H1 (cell line): ENCODE measurements around the gene ANKRD24.

Source experiments
- CHD2 ChIP-seq: IDR thresholded peaks from 2 replicates; pipeline ENCODE4 v1.6.1; 2012; ENCODE audit warnings: low read length, improper control_type of control experiment
- EZH2 ChIP-seq: fragments of 200-600 bp; sonication (generic); IDR thresholded peaks from 2 replicates; pipeline ENCODE4 v1.7.1; 2012; ENCODE audit warnings: low read depth, mild to moderate bottlenecking, moderate library complexity, low read length, inconsistent platforms; ENCODE audit not compliant: severe bottlenecking
- RNF2 ChIP-seq: fragments of 200-900, 300-1000 bp; sonication (generic); IDR thresholded peaks from 2 replicates; pipeline ENCODE4 v1.7.1; 2016; ENCODE audit warnings: borderline replicate concordance, low read depth, mild to moderate bottlenecking, antibody characterized with exemption, low read length; ENCODE audit not compliant: poor library complexity, severe bottlenecking; ENCODE audit errors: missing control alignments
- SIN3A ChIP-seq, 2 experiments: IDR thresholded peaks in 1 of 2; conservative IDR thresholded peaks in 1 of 2; 2 replicates each; pipeline ENCODE4 v1.6.1; 2011 to 2012; ENCODE audit warnings: low read length in 2 of 2, improper control_type of control experiment in 1 of 2, low read depth in 1 of 2, mild to moderate bottlenecking in 1 of 2
- SP2 ChIP-seq: IDR thresholded peaks from 2 replicates; pipeline ENCODE4 v1.6.1; 2012; ENCODE audit warnings: mild to moderate bottlenecking, low read length, inconsistent platforms
- ZNF274 ChIP-seq: IDR thresholded peaks from 2 replicates; pipeline ENCODE4 v1.7.0; 2012; ENCODE audit warnings: low read length, borderline replicate concordance; ENCODE audit errors: extremely low read depth
- TF ChIP-seq, protein P1 (sequence below), 3 experiments: IDR thresholded peaks; 1 replicate in 2 of 3; 2 replicates in 1 of 3; pipeline versions ENCODE4 v1.5.1 to v1.6.1; 2011; ENCODE audit warnings: low read length in 3 of 3, mild to moderate bottlenecking in 3 of 3, inconsistent platforms in 2 of 3, low read depth in 1 of 3, moderate library complexity in 1 of 3; ENCODE audit not compliant: insufficient read depth in 1 of 3; ENCODE audit errors: control extremely low read depth in 1 of 3

DNA sequence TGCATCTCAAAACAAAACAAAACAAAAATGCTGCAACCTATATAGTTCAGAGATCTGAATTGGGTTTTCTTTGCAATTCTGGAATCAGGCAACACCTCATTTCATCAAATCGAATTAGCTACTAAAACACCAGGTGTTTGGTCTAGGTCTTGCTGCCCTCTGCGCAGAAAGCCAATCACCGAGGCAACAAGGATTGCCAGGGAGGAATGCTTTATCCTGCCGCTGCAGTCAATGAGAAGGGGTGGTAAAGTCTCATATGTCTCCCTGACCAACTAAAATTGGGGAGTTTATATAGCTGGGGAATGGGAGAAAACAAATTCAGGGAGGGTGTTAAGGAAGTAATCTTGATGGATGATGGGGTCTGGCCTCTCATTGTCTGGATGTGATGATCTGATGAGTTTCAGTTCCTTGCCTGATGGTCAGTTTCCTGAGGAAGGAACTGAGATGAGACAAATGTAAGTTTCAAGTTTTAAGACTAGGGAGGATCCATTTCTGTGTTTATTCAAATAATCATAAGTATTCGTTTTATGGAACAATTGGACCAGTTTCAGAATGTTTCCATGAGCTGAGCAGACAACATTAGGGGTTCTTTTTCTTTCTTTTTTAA, 59.4 kb downstream of the ANKRD24 start:
- no peak for TF ChIP-seq EZH2
- TF ChIP-seq CHD2: no peak
- no peak for TF ChIP-seq SIN3A (conservative IDR thresholded peaks at IDR 0.05 in 1 of 2, IDR thresholded peaks at IDR 0.05 in 1 of 2; ENCODE audit: low read depth in 1 of 2, low read length in 2 of 2)
- no peak for TF ChIP-seq RNF2
- TF ChIP-seq, protein P1, sequence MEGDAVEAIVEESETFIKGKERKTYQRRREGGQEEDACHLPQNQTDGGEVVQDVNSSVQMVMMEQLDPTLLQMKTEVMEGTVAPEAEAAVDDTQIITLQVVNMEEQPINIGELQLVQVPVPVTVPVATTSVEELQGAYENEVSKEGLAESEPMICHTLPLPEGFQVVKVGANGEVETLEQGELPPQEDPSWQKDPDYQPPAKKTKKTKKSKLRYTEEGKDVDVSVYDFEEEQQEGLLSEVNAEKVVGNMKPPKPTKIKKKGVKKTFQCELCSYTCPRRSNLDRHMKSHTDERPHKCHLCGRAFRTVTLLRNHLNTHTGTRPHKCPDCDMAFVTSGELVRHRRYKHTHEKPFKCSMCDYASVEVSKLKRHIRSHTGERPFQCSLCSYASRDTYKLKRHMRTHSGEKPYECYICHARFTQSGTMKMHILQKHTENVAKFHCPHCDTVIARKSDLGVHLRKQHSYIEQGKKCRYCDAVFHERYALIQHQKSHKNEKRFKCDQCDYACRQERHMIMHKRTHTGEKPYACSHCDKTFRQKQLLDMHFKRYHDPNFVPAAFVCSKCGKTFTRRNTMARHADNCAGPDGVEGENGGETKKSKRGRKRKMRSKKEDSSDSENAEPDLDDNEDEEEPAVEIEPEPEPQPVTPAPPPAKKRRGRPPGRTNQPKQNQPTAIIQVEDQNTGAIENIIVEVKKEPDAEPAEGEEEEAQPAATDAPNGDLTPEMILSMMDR (IDR thresholded peaks at IDR 0.05; ENCODE audit: control extremely low read depth in 1 of 3, insufficient read depth in 1 of 3, low read depth in 1 of 3, low read length in 3 of 3): no peak
- no peak for TF ChIP-seq ZNF274
- TF ChIP-seq SP2: no peak
